Right atrium auricular region (tissue), 2 donors: ENCODE measurements around the gene B4GALT2. TPM values are rescaled to one million over a fixed set of nuclear protein-coding genes. Genes with fewer than 3 reads are reported as not detected.
A peak's percentile ranks its signal among the peaks of the same experiment; 100 is the strongest.

Experiments
- DNase-seq: peaks from one replicate; pipeline ENCODE4 v3.0.0-alpha.2; 2019; ENCODE audit warnings: low spot score
- H3K27ac ChIP-seq, 2 donors: fragments of 200-600 bp; sonication (generic); 1 replicate in 1 of 2; 2 replicates in 1 of 2; pipeline ENCODE4 v1.5.1; 2016 to 2019
- H3K27me3 ChIP-seq, 2 donors: fragments of 200-600 bp; sonication (generic); one replicate each; pipeline versions ENCODE4 v1.5.1 to v1.6.0; 2017 to 2019
- H3K36me3 ChIP-seq: fragments of 200-600 bp; sonication (generic); one replicate; pipeline ENCODE4 v1.5.1; 2016
- H3K4me1 ChIP-seq, 2 donors: fragments of 200-600 bp; sonication (generic); one replicate each; pipeline versions ENCODE4 v1.5.1 to v1.6.0; 2017 to 2019
- H3K4me3 ChIP-seq, 2 donors: fragments of 200-600 bp; sonication (generic); 1 replicate in 1 of 2; 2 replicates in 1 of 2; pipeline ENCODE4 v1.5.1; 2017 to 2019; ENCODE audit warnings: mild to moderate bottlenecking in 1 of 2, moderate library complexity in 1 of 2
- H3K9me3 ChIP-seq, 2 donors: fragments of 200-600 bp; sonication (generic); one replicate each; pipeline ENCODE4 v1.5.1; 2019
- CTCF ChIP-seq, 2 donors: fragments of 200-600 bp; sonication (generic); IDR thresholded peaks; one replicate each; pipeline ENCODE4 v1.5.1; 2019; ENCODE audit warnings: antibody characterized with exemption in 2 of 2
- total RNA-seq, 2 donors: library from RNA; depleted of rRNA; stranded (reverse); fragments of >200 nt; gene quantifications; one replicate each; pipeline ENCODE4 v1.1.0, GENCODE V29; 2016

Gene B4GALT2
- total RNA-seq, 2 donors from 2014 or later: 33.0 to 48.5 TPM

GRCh38 chr1:44032170-44032790 is 53.3 kb downstream of the B4GALT2 start:
- Histone ChIP-seq H3K4me1 (peaks cover 0 to 39% of the 10 kb centered on the region in 2 donors), H3K9me3 (no peaks in the 10 kb centered on the region)

GRCh38 chr1:44033041-44033575 is 54.1 kb downstream of the B4GALT2 start:
- TF ChIP-seq CTCF (IDR thresholded peaks at IDR 0.05): no peak
- H3K36me3 ChIP-seq: no peaks in the 10 kb centered on the region
- H3K4me1 ChIP-seq: peaks cover 0 to 39% of the 10 kb centered on the region in 2 donors
- DNase-seq: no peak
- no peaks in the 10 kb centered on the region for H3K9me3 ChIP-seq
- H3K4me3 ChIP-seq: no peak overlapping the region
- no peak overlapping the region for H3K27ac ChIP-seq
- H3K27me3 ChIP-seq: no peaks in the 10 kb centered on the region

More at GRCh38 chr1:44032170-44032790, 53.3 kb downstream of the B4GALT2 start:
- peak overlapping the region in 1 of 2 donors; percentile 87 for H3K27ac ChIP-seq
- DNase-seq: no peak
- H3K4me3 ChIP-seq: no peak overlapping the region
- H3K36me3 ChIP-seq: no peaks in the 10 kb centered on the region
- no peaks in the 10 kb centered on the region for H3K27me3 ChIP-seq
- no peak for TF ChIP-seq CTCF (IDR thresholded peaks at IDR 0.05)

- no peaks in the 10 kb centered on the region for H3K36me3 ChIP-seq
- no peaks in the 10 kb centered on the region for H3K9me3 ChIP-seq
- TF ChIP-seq CTCF (IDR thresholded peaks at IDR 0.05): no peak
- no peak overlapping the region for H3K27ac ChIP-seq
- no peak for DNase-seq
- no peaks in the 10 kb centered on the region for H3K27me3 ChIP-seq
- H3K4me1 ChIP-seq: peaks cover 0 to 39% of the 10 kb centered on the region in 2 donors
- H3K4me3 ChIP-seq: no peak overlapping the region
Measured at GRCh38 chr1:44033756-44034155, 54.7 kb downstream of the B4GALT2 start.

- no peaks in the 10 kb centered on the region for H3K9me3 ChIP-seq
- no peak for TF ChIP-seq CTCF (IDR thresholded peaks at IDR 0.05)
- no peaks in the 10 kb centered on the region for H3K27me3 ChIP-seq
- H3K36me3 ChIP-seq: no peaks in the 10 kb centered on the region
- H3K4me3 ChIP-seq: no peak overlapping the region
- H3K27ac ChIP-seq: no peak overlapping the region
- peaks cover 0 to 32% of the 10 kb centered on the region in 2 donors for H3K4me1 ChIP-seq
- DNase-seq: no peak
Measured at GRCh38 chr1:44034423-44034822, 55.4 kb downstream of the B4GALT2 start.

GRCh38 chr1:44034976-44035716 is 56.1 kb downstream of the B4GALT2 start:
- Histone ChIP-seq H3K36me3 (no peaks in the 10 kb centered on the region), H3K27me3 (no peaks in the 10 kb centered on the region), H3K9me3 (no peaks in the 10 kb centered on the region), H3K4me3 (no peak overlapping the region), H3K4me1 (peaks cover 0 to 29% of the 10 kb centered on the region in 2 donors), H3K27ac (peak overlapping the region; percentile 61 to 79)
- DNase-seq: no peak
- no peak for TF ChIP-seq CTCF (IDR thresholded peaks at IDR 0.05)
